Raji (cell line): Measurements from ENCODE around the gene COG5.

Experiments used
- POLR2A ChIP-seq: IDR thresholded peaks from 2 replicates; pipeline ENCODE4 v1.6.1; 2011; ENCODE audit warnings: low read depth, low read length, control low read depth; ENCODE audit not compliant: insufficient read depth

The COG5 gene

DNA sequence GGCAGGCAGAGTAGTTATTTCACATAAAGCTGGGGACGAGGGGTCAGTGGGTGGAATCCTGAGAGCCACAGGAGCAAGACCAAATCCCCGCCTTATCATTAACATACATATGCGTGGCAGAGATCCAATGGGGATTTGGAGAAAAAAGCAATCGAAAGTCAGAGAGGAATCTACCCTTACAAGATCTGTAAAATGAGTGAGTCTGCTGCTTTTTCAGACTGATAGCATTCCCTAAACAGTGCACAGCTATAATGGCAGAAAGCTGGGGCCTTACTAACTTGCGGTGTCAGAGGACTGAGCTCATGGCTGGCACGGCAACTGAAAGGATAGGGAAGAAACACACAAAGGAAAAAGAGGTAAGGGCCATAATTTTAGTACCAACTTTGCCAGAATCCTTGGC lies 68.8 kb downstream of the COG5 start:
- no peak for TF ChIP-seq POLR2A

DNA sequence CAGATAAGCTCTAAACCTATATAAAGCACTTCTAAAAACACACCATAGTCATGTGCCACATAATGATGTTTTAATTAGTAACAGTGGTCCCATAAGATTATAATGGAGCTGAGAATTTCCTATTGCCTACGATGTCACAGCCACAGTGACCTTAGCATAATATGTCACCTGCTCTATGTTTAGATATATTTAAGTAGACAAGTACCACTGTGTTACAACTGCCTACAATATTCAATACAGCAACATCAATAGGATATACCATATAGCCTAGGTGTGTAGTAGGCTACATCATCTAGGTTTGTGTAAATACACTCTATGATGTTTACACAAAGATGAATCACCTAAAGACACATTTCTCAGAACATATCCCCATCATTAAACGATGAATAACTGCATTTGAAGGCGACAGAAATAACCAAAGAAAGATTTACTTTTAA lies 69.4 kb downstream of the COG5 start:
- TF ChIP-seq POLR2A, result no peak

DNA sequence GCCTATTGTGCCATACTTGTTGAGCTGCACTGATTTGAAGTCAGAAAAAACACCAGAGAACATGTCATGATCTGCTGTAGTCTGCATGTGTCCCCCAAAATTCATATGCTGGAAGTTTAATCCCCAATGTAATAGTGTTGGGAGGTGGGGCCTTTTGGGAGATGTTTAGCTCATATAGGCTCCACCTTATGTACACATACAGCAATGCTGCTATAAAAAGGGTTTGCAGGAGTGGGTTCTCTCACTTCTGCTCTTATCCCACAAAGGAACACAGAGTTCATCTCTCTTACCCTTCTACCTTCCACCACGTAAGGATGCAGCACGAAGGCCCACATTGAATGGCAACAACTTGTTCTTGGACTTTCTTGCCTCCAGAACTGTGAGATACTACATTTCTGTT lies 70.8 kb downstream of the COG5 start:
- TF ChIP-seq POLR2A, result no peak

DNA sequence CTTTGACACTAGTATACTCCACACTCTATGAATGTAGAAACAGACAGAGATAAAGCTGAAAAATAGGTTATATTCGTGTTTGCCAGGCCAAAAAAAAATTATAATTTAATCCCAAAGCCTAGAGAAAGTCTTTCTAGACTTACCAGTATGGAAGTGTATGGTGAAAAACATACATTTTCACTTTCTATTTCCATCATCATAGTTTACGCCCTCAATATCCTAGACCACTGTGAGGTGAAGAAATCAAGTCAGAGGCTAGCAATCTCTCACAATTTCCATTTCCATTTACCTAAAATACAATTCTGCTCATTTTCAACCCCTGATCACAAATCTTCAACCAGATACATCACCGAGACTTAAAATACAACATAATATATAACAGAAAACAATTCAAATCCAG lies 77.7 kb downstream of the COG5 start:
- TF ChIP-seq POLR2A, result no peak

DNA sequence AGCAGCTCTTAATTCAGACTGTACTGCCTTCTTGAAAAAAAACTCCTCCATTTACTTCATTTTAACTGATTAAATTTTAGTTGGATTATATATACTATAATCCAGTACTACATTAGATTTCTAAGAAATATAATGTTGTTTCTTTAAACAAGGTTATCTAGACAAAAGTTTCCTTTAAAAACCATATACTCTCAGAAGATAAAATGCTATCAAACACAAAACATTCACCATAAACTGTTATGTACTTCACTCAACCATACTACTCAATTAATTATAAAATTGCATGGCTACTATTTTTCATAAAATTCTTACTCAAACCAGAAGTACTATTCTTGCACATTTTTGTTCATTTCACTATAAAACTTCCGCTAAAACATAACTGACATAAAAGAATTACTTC lies 81.1 kb downstream of the COG5 start:
- TF ChIP-seq POLR2A, result no peak

- TF ChIP-seq POLR2A, result no peak
Observed at GRCh38 chr7:107480932-107481331, 82.8 kb downstream of the COG5 start.

DNA sequence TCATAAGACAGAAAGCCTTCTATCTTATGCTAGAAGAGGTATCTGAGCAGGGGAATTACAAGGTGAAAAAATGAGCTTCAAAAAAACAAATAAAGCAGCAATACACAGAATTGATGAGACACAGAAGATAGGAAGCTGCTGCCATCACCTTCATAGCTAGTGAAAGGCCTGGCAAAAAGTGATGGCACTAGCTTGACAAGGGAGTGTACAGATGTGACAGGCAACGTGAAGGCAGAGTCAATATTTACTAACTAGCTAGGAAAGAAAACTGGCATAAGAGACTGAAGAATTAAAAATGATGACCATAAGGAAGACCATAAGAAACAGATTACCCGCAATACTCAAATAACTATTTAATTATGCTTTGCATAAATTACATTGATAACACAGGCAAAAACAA lies 84.4 kb downstream of the COG5 start:
- TF ChIP-seq POLR2A, result no peak

GRCh38 chr7:107474104-107474521 lies 89.6 kb downstream of the COG5 start:
- TF ChIP-seq POLR2A, result no peak

GRCh38 chr7:107472116-107472515 lies 91.6 kb downstream of the COG5 start:
- no peak for TF ChIP-seq POLR2A

DNA sequence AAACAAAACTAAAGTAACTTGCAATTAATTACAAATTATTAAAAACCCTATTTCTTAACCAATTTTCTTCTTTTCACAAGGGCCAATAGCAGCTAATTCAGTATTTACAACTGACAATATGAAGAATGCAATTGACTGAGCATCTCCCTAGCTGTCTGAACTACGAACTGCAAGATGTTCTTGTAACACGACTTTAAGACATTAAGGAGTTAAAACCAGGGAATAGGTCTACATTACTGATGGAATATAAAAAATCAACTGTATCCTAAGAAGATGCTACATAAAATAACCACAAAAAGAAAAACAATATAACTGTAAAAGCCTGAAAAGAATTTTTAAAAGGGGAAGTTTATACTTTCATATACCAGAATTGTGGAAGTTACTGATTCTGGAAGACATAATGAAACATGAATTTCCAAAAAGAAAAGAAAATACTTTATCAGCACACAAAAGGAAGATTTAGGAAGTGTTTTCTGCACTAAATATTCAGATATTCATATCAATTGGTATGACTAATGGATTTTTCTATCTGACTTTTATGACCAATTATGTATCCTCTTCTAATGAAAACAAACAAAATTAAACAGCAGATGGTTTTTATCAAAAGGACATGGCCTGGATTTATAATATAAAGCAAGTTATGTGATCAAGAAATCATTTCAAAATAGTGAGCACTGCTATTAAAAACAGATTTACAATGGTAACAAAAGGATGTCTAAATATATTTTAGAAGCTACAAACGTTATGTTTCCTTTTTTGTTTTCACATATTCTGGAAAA lies 92.2 kb downstream of the COG5 start:
- TF ChIP-seq POLR2A, result no peak

- no peak for TF ChIP-seq POLR2A
Observed at GRCh38 chr7:107469929-107470328, 93.8 kb downstream of the COG5 start, which contains the start of gene GPR22. Gene GPR22 (plus strand): TSS chr7:107470057. CDS start chr7:107474061, 4,004 bp downstream.

DNA sequence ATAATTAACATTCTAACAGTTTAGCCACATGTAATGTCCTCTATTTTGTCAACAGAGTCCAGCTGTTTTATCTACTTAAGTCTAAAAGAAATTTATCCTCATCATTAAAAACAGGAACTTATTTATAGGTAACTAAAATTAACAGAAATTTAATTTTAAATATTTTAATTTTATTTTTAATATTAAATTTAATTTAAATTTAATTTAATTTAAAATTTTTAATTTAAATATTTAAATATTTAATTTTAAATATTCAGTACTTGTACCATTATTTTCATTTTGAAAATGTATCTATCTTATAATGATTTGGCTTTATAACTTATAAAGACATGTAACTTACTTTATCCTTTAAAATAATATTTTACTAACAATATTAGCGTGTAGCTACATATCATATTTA lies 94.9 kb downstream of the COG5 start:
- TF ChIP-seq POLR2A, result no peak

GRCh38 chr7:107467972-107468371 lies 95.7 kb downstream of the COG5 start:
- no peak for TF ChIP-seq POLR2A

- no peak for TF ChIP-seq POLR2A
Observed at GRCh38 chr7:107464666-107465226, 99.0 kb downstream of the COG5 start.

GRCh38 chr7:107463139-107464078 lies 100.3 kb downstream of the COG5 start:
- no peak for TF ChIP-seq POLR2A
